Prostate gland (tissue), 2 donors: Measurements from ENCODE around the gene IQSEC3. TPM values are rescaled to one million over a fixed set of nuclear protein-coding genes. Genes with fewer than 3 reads are reported as not detected.
"Not testable (repeated sequence)": the region's sequence is repeated elsewhere in the genome, so short reads cannot be mapped to it uniquely, and the experiment has no call there.

Experiments
- DNase-seq: peaks from one replicate; pipeline ENCODE4 v3.0.0-alpha.2; 2019; ENCODE audit warnings: low spot score
- H3K27ac ChIP-seq, 2 donors: fragments of 200-600 bp; sonication (generic); 2 replicates each; pipeline ENCODE4 v1.5.1; 2017 to 2019
- H3K27me3 ChIP-seq: fragments of 200-600 bp; sonication (generic); replicated peaks from 2 replicates; pipeline ENCODE4 v1.5.1; 2019; ENCODE audit not compliant: insufficient read depth
- H3K36me3 ChIP-seq, 2 donors: fragments of 200-600 bp; sonication (generic); 1 replicate in 1 of 2; 2 replicates in 1 of 2; pipeline versions ENCODE4 v1.5.1 to v1.8.1; 2017 to 2019
- H3K4me1 ChIP-seq: fragments of 200-600 bp; sonication (generic); replicated peaks from 2 replicates; pipeline ENCODE4 v1.5.1; 2019
- H3K4me3 ChIP-seq, 2 donors: fragments of 200-600 bp; sonication (generic); 2 replicates each; pipeline ENCODE4 v1.5.1; 2017 to 2019
- H3K9me3 ChIP-seq: fragments of 200-600 bp; sonication (generic); 2 replicates; pipeline ENCODE4 v1.5.1; 2017
- POLR2A ChIP-seq: fragments of 450-650 bp; IDR thresholded peaks from one replicate; pipeline ENCODE4 v1.6.1; 2016; ENCODE audit warnings: antibody characterized with exemption, mild to moderate bottlenecking
- POLR2AphosphoS5 ChIP-seq: sonication (generic); formaldehyde crosslinking; IDR thresholded peaks from one replicate; pipeline ENCODE4 v1.6.1; 2017; ENCODE audit warnings: antibody characterized with exemption
- WGBS: methylation state at CpG from one replicate; pipeline ENCODE4 v1.1.5; 2018; 5-methylcytosine and 5-hydroxymethylcytosine counted together
- intact Hi-C: fragments of 100-400 bp; cut with DNase I; formaldehyde crosslinking; loops from one replicate; pipeline ENCODE4 v1.14.2; 2022
- total RNA-seq, 2 donors: library from RNA; depleted of rRNA; stranded (reverse); fragments of >200 nt; gene quantifications; one replicate each; pipeline ENCODE4 v1.1.0, GENCODE V29; 2016
- TF ChIP-seq, protein P1 (sequence below), 4 experiments: fragments of 200-600 bp in 2 of 4; fragments of 450-650 bp in 2 of 4; sonication (generic) in 2 of 4; IDR thresholded peaks; 1 replicate in 3 of 4; 2 replicates in 1 of 4; pipeline ENCODE4 v1.5.1; 2016 to 2019; ENCODE audit warnings: antibody characterized with exemption in 4 of 4, mild to moderate bottlenecking in 2 of 4, moderate library complexity in 2 of 4

IQSEC3 gene
- total RNA-seq, 2 donors from 2014 or later, result 0.14 to 2.6 TPM

DNA sequence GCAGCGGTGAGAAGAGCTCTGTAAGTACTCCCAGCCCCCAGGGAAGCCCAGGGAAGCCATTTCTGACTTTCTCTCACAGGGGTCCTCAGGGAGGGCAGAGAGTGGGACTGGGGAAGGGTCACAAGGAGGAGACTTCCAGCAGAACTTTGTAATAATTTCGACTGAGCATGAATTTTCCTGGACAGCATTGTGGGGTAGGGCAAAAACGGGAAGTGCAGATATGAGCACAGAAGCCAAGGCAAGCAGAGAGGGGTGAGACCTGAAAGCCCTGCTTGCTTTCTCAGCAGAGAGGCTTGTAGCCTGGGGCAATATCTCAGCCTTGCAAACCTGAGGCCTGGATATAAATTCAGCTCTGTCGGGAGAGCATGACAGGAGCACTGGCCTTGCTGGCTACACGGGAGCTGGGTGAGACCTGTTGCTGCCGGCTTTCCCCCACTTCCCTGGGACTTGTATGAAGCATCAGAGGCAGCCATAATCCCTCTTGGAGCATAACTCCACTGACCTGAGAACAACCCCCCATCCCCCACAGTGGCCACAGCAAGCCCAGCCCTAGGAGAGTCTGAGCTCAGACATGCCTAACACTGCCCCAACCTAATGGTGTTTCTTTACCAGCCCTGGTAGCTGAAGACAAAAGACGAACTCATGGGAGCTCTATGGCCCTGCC, 9.8 kb upstream of the IQSEC3 start:
- Histone ChIP-seq H3K4me1 (no peaks in the 10 kb centered on the region), H3K36me3 (no peaks in the 10 kb centered on the region), H3K27me3 (no peaks in the 10 kb centered on the region), H3K27ac (no peak overlapping the region), H3K9me3 (no peaks in the 10 kb centered on the region), H3K4me3 (no peak overlapping the region)
- TF ChIP-seq POLR2A, result no peak
- no peak for TF ChIP-seq POLR2AphosphoS5
- no peak for DNase-seq
- WGBS, result 68% methylated on average over 7 of the region's 7 CpGs
- intact Hi-C loops, result no loop called here

DNA sequence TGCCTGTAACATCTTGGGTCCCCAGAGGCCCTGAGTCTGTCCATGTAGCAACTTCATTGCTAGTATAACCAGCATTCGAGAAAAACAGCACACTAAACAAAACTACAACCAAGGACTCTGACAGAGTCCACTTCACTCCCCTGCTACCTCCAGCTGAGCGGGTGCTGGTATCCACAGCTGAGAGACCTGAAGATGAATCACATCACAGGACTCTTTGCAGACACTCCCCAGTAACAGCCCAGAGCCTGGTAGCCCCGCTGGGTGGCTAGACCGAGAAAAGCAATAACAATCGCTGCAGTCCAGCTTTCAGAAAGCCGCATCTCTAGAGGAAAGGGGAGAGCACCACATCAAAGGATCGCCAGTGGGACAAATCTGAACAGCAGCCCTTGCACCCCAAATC, 9.0 kb upstream of the IQSEC3 start:
- no peak for DNase-seq
- Histone ChIP-seq H3K36me3 (no peaks in the 10 kb centered on the region), H3K9me3 (no peaks in the 10 kb centered on the region), H3K4me1 (no peaks in the 10 kb centered on the region), H3K4me3 (no peak overlapping the region), H3K27me3 (no peaks in the 10 kb centered on the region), H3K27ac (no peak overlapping the region)
- TF ChIP-seq POLR2AphosphoS5 (no peak), POLR2A (no peak)
- TF ChIP-seq, protein P1, sequence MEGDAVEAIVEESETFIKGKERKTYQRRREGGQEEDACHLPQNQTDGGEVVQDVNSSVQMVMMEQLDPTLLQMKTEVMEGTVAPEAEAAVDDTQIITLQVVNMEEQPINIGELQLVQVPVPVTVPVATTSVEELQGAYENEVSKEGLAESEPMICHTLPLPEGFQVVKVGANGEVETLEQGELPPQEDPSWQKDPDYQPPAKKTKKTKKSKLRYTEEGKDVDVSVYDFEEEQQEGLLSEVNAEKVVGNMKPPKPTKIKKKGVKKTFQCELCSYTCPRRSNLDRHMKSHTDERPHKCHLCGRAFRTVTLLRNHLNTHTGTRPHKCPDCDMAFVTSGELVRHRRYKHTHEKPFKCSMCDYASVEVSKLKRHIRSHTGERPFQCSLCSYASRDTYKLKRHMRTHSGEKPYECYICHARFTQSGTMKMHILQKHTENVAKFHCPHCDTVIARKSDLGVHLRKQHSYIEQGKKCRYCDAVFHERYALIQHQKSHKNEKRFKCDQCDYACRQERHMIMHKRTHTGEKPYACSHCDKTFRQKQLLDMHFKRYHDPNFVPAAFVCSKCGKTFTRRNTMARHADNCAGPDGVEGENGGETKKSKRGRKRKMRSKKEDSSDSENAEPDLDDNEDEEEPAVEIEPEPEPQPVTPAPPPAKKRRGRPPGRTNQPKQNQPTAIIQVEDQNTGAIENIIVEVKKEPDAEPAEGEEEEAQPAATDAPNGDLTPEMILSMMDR (IDR thresholded peaks at IDR 0.05), result no peak
- intact Hi-C loops, result no loop called here
- WGBS, result 80% methylated on average over 7 of the region's 7 CpGs

DNA sequence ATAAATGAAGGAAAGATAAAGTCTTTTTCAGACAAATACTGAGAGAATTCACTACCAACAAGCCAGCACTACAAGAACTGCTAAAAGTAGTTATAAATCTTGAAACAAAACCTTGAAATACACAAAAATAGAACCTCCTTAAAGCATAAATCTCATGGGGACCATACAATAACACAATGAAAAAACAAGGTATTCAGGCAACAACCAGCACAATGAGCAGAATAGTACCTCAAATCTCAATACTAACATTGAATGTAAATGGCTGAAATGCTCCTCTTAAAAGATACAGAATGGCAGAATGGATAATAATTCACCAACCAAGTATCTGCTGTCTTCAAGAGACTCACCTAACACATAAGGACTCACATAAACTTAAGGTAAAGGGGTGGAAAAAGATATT, 7.7 kb upstream of the IQSEC3 start:
- H3K27ac ChIP-seq, result no peak overlapping the region
- no peak for DNase-seq
- no peaks in the 10 kb centered on the region for H3K4me1 ChIP-seq
- TF ChIP-seq, protein P1 (IDR thresholded peaks at IDR 0.05), result no peak
- TF ChIP-seq POLR2AphosphoS5, result no peak
- TF ChIP-seq POLR2A, result no peak
- intact Hi-C loops, result no loop called here
- no peaks in the 10 kb centered on the region for H3K9me3 ChIP-seq
- H3K27me3 ChIP-seq, result no peaks in the 10 kb centered on the region
- no peaks in the 10 kb centered on the region for H3K36me3 ChIP-seq
- no peak overlapping the region for H3K4me3 ChIP-seq

DNA sequence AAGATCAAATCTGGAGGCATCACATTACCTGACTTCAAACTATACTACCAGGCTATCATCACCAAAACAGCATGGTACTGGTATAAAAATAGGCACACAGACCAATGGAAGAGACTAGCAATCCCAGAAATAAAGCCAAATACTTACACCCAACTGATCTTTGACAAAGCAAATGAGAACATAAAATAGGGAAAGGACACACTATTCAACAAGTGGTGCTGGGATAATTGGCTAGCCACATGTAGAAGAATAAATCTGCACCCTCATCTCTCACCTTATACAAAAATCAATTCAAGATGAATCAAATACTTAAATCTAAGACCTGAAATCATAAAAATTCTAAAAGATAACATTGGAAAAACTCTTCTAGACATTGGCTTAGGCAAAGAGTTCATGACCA, 4.7 kb upstream of the IQSEC3 start:
- H3K9me3 ChIP-seq, H3K4me1 ChIP-seq, DNase-seq, H3K36me3 ChIP-seq, intact Hi-C loops, H3K27me3 ChIP-seq, H3K4me3 ChIP-seq, H3K27ac ChIP-seq: not testable (repeated sequence)

DNA sequence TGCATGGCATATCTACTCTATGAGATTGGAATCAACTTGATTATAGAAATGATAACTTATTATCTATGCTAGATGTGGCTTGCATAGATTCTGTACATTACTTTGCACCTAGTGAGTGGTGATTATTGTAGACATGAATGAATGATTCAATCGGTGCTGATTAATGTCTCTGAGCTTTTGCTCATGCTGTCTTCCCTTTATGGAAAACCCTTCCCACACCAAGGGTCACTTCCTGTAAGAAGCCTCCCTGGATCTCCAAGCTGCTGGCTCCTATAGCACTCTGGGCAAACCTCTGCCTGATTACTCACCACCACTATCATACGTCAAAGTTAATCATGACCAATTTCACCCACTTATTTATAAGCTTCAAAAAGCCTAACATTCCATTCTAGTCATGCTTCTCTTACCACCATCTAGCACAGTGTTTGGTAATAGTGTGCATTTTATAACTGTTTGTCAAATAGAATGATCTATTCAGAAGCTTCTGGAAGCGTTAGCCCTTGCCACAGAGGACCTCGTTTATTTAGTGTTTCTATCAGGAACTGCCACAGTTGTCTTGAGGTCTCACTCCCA, 990 bp upstream of the IQSEC3 start:
- H3K27me3 ChIP-seq, H3K36me3 ChIP-seq, H3K9me3 ChIP-seq, intact Hi-C loops, H3K4me3 ChIP-seq, H3K27ac ChIP-seq, H3K4me1 ChIP-seq, DNase-seq: not testable (repeated sequence)
- 47% methylated on average over 4 of the region's 4 CpGs for WGBS

DNA sequence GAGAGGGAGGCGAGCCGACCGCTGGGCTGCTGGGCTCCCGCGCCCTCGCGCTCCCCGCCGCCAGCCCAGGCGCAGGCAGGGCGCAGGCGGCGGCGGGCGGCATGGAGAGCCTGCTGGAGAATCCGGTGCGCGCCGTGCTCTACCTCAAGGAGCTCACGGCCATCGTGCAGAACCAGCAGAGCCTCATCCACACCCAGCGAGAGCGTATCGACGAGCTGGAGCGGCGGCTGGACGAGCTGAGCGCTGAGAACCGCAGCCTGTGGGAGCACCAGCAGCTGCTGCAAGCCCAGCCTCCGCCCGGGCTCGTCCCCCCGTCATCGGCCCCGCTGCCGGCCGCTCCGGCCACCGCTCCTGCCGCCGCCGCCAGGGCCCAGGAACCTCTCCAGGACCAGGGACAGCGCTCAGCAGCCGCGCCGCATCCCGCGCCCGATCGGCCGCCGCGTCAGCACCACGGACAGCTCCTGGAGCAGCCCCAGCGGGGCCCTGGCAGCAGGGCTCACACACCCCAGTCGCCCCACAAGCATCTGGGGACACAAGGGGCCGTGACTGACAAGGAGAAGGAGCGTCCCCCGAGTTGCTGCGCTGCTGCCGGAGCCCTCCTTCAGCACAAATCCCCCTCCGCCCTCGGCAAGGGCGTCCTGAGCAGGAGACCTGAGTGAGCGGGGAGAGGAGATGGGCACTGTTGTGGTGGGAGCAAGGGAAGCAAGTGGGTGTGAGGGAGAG, 376 bp downstream of the IQSEC3 start:
- intact Hi-C loops, H3K4me3 ChIP-seq, H3K27ac ChIP-seq, H3K4me1 ChIP-seq, H3K27me3 ChIP-seq, DNase-seq, H3K9me3 ChIP-seq, H3K36me3 ChIP-seq: not testable (repeated sequence)
- WGBS, result 6% methylated on average over 21 of the region's 66 CpGs

DNA sequence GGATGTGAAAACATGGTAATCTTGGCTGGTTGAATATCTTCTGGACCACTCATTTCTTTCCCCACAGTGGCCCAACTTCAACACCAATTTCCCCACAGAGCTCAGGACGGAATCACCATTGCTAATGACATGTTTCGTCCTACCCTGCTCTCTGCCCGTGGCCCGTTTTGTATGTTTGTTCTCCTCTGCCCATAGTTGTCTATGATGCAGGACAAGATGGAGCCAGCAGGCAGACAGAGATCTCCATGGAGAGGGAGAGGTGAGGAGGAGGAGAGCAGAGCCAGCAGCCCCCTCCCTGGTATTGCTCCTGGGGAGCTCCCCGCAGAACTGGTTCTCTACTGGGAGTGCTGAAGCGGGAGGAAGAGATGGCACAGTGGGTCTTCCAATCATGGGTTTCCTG, 3.1 kb downstream of the IQSEC3 start:
- H3K9me3 ChIP-seq, H3K36me3 ChIP-seq, intact Hi-C loops, H3K4me1 ChIP-seq, DNase-seq, H3K27me3 ChIP-seq, H3K4me3 ChIP-seq, H3K27ac ChIP-seq: not testable (repeated sequence)
- WGBS, result 68% methylated on average over 6 of the region's 6 CpGs

DNA sequence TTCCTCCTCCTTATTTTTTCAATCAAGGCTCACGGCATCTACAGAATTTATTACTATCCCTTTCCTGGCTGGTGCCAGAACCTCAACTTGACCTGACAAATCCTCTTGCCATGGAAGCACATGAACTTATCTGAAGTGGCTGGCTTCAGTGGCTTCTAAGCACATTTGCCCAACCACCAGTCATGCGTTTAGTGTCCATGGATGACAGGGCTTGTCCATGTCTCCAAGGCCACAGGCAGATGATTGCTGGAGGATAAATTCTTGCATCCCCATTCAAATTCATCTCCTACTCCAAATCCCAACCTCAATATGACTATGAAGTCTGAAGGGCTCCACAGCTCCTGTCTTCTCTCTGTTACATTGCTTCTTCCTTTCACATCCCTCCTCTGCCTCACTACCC, 4.0 kb downstream of the IQSEC3 start:
- H3K9me3 ChIP-seq, H3K27ac ChIP-seq, H3K4me3 ChIP-seq, DNase-seq, H3K36me3 ChIP-seq, H3K27me3 ChIP-seq, H3K4me1 ChIP-seq, intact Hi-C loops: not testable (repeated sequence)
- WGBS, result 80% methylated on average over 2 of the region's 2 CpGs

DNA sequence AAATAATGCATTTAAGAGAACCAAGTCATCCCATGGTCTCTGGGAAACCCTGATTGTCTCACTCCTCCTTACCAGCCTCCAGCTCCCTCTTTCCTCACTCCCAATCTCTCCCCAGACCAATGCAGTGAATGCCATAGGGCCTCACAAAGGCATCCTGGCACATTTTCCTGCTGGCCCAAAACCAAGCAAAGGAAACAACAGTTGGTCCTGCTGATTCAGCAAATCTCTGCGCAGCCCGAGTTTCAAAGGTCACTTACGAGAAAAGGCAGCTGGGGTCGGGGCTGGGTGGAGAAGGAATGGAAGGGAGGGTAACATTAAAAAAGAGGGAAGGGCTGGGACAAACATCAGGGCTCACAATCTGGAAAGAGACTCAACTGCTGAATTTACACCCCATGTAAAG, 5.5 kb downstream of the IQSEC3 start:
- H3K4me3 ChIP-seq, H3K9me3 ChIP-seq, H3K27me3 ChIP-seq, H3K27ac ChIP-seq, intact Hi-C loops, H3K36me3 ChIP-seq, H3K4me1 ChIP-seq, DNase-seq: not testable (repeated sequence)
- WGBS, result 62% methylated on average over 4 of the region's 4 CpGs

DNA sequence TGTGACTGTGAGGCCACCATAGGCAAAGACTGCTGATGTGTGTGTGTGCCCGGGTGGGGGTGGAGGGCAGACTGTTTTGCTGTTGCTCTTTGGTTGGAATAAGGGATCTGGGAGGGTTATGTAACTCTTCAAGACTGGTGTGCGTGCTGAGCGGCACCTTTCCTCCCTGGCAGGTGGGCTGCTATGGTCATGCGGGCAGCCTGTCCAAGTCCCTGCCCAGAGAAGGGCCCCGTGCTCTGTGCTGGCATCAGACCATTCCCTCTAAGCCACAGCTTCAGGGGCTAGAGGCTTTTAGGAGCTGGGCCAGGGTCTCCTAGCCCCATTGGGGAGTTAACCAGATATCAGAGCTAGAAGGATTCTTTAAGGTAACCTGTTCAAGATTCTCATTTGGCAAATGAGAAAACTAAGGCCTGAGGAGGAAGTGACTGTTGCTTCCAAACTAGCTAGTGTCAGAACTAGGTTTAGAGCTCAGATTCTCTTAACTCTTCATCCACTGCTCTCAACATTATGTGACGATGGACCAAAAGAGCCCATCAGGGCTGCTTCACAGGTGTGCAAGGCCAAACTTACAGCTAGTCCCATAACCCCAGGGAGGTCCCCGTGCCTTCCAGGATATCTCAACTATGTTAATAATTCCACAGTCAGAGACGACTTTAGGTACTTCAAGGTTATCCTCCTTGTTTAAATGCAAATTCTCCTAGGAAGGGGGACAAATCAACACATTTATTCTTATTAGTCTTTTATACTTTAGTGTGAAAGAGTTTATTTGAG, 8.0 kb downstream of the IQSEC3 start:
- H3K9me3 ChIP-seq, H3K36me3 ChIP-seq, H3K4me3 ChIP-seq, DNase-seq, H3K4me1 ChIP-seq, intact Hi-C loops, H3K27ac ChIP-seq, H3K27me3 ChIP-seq: not testable (repeated sequence)
- WGBS, result 81% methylated on average over 8 of the region's 8 CpGs
